ENCODE results near the gene MAB21L2.

Gene MAB21L2

GRCh38 chr4:150624055-150624454 is 42.1 kb downstream of the MAB21L2 start:
- DNase-seq = no peak

GRCh38 chr4:150625033-150625432 is 43.1 kb downstream of the MAB21L2 start:
- DNase-seq = no peak

DNA sequence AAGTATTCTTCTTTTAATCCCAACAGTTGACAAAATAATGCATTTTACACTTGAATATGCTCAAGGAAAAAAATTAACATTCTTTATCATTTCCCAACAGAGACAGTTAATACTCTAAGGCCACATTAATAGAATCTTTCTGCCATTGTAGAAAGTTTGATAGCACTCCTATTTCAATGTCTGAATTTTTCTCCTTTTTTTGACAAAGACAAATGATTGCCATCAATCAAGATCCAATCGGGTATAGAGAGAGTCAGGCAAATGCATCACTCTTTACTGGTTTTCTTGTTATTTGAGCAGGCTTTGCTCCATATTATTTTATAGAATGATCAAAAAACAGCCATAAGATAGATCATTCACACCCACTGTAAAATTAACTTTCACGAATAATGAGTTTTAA is 46.1 kb downstream of the MAB21L2 start:
- no peak for DNase-seq

- no peak for DNase-seq
Observed at GRCh38 chr4:150632639-150633038, 50.7 kb downstream of the MAB21L2 start.
